ENCODE measurements around the gene HECTD4.

HECTD4 gene

DNA sequence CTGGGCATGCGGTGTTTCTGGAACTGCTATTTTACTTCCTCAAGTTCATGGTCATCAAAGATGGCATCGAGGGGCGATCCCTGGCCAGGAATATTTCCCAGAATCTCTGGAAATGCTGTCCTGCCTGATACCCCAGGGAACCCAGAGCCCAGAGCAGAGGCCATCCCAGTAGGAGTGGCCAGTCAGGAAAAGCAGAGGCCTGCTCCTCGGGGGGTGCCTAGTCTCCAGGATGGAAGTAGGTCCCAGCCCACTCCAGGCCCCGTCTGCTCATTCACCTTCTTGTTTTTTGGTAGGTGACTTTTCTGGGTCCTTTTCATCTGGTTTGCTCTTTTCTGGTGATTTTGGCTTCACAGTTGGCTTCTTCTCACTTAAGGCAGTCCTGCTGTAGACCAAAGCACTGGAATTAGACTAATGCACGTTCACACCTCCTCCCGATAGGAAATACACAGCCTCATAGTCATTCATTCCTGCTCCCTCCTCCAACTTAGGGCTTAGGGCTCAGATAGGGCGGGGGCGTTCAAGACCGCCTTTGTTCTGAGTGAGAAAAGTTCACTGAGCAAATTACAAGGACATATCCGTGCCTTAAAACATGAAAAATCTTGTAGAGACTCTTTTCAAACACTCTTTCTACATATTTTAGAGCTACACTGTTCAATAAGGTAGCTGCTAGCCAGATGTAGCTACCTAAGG lies 205.8 kb downstream of the HECTD4 start:
- DNase-seq (ENCODE audit: low spot score) = no peak

GRCh38 chr12:112175361-112176155 lies 206.7 kb downstream of the HECTD4 start:
- no peak for DNase-seq (ENCODE audit: low spot score)

DNA sequence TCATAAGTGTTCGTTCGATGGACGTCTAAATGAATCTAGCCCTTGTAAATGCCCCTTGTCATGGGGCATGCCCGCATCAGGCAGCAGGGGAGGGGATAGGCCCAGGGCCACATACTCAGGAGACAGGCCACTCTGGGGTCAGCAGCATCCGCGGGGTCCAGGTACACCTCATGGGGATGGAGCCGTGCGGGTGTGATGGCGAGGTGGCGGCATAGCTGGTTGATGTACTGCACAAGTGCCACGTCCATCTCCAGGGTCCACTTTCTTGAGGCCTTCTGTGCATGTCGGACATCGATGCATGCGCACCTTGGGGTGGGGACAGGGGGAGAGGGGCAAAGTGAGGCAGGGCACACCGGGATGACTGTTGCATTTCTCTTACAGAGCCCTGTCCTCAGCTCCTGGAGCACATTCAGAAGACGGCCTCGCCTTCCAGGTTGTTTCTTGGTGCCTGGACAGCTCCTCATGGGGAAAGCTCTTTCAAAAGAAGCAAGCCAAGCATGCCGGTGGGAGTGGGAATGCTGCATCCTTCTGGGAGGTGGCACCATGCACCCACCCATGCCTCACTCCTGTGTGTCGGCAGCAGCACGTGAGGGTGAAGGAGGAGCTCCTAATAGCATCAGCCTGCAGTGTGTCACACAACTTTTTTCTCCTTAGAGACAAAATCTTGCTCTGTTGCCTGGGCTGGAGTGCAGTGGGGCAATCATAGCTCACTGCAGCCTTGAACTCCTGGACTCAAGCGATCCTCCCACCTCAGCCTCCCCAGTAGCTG lies 209.5 kb downstream of the HECTD4 start:
- DNase-seq (ENCODE audit: low spot score) = no peak

DNA sequence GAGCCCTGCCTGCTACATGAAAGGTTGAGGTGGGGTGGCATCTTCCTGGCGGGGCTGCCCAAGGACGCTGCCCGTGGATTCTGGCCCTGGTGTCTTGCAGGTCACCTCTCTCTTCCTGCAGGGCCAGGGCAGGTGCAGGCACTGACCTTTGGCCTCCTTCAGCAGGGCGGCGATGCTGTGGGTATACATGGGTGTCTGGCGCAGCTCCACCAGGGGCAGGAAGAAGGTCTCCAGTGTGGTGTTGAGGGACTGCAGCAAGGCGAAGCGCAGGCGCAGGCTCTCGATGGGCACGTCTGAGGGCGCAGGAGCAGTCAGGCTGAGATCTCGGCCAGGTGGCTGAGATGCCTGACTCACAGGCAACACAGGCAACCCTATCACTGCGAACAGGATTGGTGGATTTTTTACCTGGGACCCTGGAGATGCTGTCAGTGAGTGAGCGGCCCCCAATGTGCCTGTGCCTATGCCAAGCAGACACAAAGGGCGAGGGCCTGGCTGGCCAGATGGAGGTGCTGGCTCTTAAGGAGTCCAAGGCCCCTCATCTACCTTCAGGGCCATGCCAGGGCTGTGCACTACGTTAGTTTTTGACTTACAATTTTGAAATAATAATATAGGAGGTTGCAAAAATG lies 211.1 kb downstream of the HECTD4 start:
- no peak for DNase-seq (ENCODE audit: low spot score)

GRCh38 chr12:112170376-112170775 lies 211.9 kb downstream of the HECTD4 start:
- no peak for DNase-seq (ENCODE audit: low spot score)

GRCh38 chr12:112169966-112170365 lies 212.3 kb downstream of the HECTD4 start:
- no peak for DNase-seq (ENCODE audit: low spot score)

DNA sequence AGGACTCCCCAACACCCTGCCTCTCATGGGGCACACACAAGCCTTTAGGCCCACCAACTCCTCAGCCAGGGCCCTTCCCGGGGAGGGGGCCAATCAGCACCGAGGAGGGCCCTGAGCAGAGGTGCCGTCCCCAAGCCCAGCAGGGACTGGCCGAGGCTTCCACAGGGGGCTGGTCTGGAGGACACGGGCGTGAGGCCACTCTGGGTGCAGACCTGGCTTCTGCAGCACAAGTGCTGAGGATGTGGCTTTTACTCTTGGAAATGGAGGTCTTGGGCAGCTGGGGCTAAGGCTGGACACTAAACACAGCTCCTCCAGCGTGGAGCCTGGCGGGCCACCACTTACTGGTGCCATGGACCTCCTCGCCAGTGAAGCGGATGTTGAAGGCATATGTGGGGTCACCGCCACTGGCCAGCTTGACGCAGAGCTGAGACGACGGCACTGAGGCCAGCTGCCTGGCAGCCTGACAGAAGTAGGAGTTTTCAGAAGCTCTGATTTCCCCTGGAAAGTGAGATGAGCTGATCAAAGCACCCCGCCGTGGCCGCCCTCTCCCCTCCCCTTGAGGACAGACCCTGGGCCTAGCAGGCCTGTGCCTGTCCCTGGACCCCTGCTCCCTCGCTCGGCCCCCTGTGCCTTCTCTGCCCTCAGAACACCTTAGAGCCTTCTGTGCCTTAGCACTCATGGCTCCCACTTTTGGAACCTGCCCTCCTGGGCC lies 212.9 kb downstream of the HECTD4 start:
- no peak for DNase-seq (ENCODE audit: low spot score)

GRCh38 chr12:112168561-112168971 lies 213.7 kb downstream of the HECTD4 start:
- no peak for DNase-seq (ENCODE audit: low spot score)

DNA sequence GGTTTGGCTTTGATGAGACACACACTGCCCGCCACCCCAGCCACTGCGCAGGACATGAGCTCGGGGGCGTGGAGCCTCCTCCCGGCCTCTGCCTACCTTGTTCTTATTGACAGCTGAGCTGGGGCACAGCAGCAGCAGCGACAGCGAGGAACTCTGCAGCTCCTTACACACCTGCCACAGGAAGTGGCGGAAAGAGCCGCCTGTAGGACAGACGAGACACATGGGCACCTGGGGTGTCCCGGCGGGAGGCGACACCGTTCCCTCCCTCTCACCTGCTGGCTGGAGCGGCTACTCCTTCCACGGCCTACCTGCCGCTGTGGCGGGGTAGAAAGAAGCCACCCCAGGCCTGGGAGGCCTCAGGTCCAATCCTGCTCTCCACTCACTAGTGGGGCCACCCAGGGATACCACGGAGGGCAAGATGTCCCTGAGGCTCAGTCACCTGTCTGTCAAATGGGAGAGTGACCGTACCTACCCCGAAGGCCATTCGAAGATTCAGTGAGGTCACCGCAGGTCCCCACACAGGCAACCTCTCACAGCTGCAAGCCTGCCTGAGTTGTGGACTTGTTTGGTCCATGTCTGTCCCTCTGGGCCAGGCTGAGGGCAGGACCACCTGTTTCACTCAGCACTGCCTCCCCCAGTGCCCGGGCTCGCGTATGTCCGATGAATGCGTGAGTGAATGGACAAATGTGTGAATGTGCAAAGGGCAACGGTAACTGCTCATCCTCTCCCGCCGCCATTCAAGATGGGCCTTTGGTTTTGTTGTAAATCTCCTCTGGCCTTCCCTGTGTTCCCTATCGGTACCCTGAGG lies 214.3 kb downstream of the HECTD4 start:
- no peak for DNase-seq (ENCODE audit: low spot score)

DNA sequence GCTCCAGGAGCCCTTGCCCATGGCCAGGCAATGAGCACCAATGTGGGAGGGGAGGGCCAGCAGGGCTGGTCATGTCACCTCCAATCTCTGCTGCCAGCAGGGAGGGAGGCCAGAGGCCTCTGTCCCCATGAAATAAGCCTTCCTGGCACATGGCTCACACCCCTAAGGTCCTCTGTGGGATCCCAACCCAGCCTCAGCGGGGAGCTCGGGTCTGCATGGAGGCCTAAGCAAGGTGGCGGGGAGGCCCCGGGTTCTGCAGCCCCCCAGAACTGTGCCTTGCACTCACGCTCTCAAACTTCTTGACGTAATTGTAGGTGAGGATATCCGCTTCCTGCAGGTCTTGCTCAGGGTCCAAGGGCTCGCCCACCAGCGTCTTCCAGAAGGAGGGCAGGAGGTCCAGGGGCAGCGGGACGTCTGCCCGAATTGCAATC lies 215.2 kb downstream of the HECTD4 start:
- no peak for DNase-seq (ENCODE audit: low spot score)

- no peak for DNase-seq (ENCODE audit: low spot score)
Observed at GRCh38 chr12:112166051-112167015, 215.9 kb downstream of the HECTD4 start.

GRCh38 chr12:112165624-112166023 lies 216.6 kb downstream of the HECTD4 start:
- no peak for DNase-seq (ENCODE audit: low spot score)

GRCh38 chr12:112164011-112164660 lies 218.1 kb downstream of the HECTD4 start:
- DNase-seq (ENCODE audit: low spot score) = no peak

GRCh38 chr12:112163471-112163991 lies 218.7 kb downstream of the HECTD4 start:
- no peak for DNase-seq (ENCODE audit: low spot score)

DNA sequence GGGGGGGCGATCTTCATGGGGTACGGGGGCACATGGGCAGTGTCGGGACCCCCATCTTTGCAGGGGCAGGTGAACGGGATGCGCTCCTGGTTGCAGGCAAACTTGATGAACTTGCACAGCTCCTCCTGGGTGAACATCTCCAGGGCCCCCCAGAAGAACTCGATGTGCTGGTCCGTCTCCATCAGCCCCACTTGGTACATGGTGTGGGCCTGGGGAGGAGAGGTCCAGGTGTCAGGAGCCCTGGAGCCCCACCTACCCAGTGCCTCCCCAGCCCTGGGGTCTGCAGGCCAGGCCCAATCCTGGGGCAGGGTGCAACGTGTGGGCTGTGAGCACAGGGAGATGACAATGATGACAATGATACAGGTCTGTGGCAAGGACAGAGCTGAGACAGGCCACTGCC lies 219.2 kb downstream of the HECTD4 start:
- DNase-seq (ENCODE audit: low spot score) = no peak

GRCh38 chr12:112162241-112162790 lies 219.9 kb downstream of the HECTD4 start:
- no peak for DNase-seq (ENCODE audit: low spot score)

DNA sequence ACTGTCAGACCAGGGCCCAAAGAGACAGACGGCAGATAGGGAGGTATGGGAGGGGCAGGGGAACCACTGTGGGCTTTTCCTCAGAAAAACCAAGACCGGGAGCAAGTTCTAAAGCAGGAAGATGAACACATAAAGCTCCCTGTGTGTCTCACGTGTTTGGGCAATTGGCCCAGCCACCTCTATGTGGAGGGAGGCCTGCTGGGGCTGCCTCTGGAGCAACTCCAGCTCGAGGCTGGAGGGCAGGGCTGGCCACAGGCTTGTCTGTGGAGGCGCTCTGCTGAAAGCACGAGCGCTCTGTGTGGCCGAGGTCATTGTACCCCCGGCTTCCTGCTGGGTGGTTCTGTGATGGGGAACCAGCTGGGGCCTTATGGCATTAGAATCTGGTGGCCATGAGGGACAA lies 220.5 kb downstream of the HECTD4 start:
- DNase-seq (ENCODE audit: low spot score) = no peak

GRCh38 chr12:112160611-112161010 lies 221.6 kb downstream of the HECTD4 start:
- no peak for DNase-seq (ENCODE audit: low spot score)

DNA sequence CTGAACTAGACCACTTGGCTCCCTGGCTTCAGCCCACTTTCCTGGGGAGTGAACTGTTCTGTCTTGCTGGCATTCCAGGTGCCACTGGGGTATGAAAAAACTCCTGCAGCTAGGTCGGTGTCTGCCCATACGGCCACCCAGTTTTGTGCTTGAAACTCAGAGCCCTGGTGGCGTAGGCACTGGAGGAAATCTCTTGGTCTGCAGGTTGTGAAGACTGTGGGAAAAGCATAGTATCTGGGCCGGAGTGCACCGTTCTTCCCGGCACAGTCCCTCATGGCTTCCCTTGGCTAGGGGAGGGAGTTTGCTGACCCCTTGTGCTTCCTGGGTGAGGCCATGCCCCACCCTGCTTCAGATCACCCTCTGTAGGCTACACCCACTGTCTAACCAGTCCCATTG lies 223.1 kb downstream of the HECTD4 start:
- no peak for DNase-seq (ENCODE audit: low spot score)

Data from hematopoietic multipotent progenitor cell treated with erythropoietin and hydrocortisone succinate and interleukin-3 and kit ligand, for 17 days (in vitro differentiated cells).